Upper lobe of left lung (tissue), 6 donors: Measurements from ENCODE around the gene GARIN1A. TPM values are rescaled to one million over a fixed set of nuclear protein-coding genes. Genes with fewer than 3 reads are reported as not detected.

Experiments
- ATAC-seq, 2 donors: fragments of 200-7000 bp; cut with Tn5 transposase; one replicate each; pipeline ENCODE4 v1.9.1; 2022; ENCODE audit warnings: mild to moderate bottlenecking in 2 of 2, moderate library complexity in 2 of 2; ENCODE audit not compliant: low FRiP score in 2 of 2
- DNase-seq, 2 donors: peaks; one replicate each; pipeline ENCODE4 v3.0.0-alpha.2; 2019 to 2020
- H3K27ac ChIP-seq, 4 donors: fragments of 200-600 bp; sonication (generic); one replicate each; pipeline ENCODE4 v1.5.1; 2016 to 2019
- H3K27me3 ChIP-seq, 4 donors: fragments of 200-600 bp; sonication (generic); one replicate each; pipeline ENCODE4 v1.5.1; 2017 to 2019
- H3K36me3 ChIP-seq, 4 donors: fragments of 200-600 bp; sonication (generic); one replicate each; pipeline ENCODE4 v1.5.1; 2016 to 2019
- H3K4me1 ChIP-seq, 4 donors: fragments of 200-600 bp; sonication (generic); one replicate each; pipeline ENCODE4 v1.5.1; 2018 to 2019
- H3K4me3 ChIP-seq, 4 donors: fragments of 200-600 bp; sonication (generic); one replicate each; pipeline ENCODE4 v1.5.1; 2017 to 2019; ENCODE audit warnings: mild to moderate bottlenecking in 2 of 4, moderate library complexity in 1 of 4
- H3K9me3 ChIP-seq, 4 donors: fragments of 200-600 bp; sonication (generic); one replicate each; pipeline ENCODE4 v1.5.1; 2018 to 2019
- CTCF ChIP-seq, 6 experiments: fragments of 450-650 bp in 4 of 6; fragments of 200-600 bp in 2 of 6; sonication (generic) in 2 of 6; IDR thresholded peaks; one replicate each; pipeline ENCODE4 v1.5.1; 2016 to 2019; ENCODE audit warnings: antibody characterized with exemption in 6 of 6
- EP300 ChIP-seq, 4 donors: sonication (generic); formaldehyde crosslinking; IDR thresholded peaks; one replicate each; pipeline ENCODE4 v1.5.1; 2017; ENCODE audit warnings: antibody characterized with exemption in 4 of 4, control low read depth in 2 of 4
- POLR2A ChIP-seq, 4 donors: fragments of 450-650 bp; IDR thresholded peaks; one replicate each; pipeline ENCODE4 v1.5.1; 2016 to 2017; ENCODE audit warnings: antibody characterized with exemption in 4 of 4, mild to moderate bottlenecking in 2 of 4
- POLR2AphosphoS5 ChIP-seq, 2 donors: sonication (generic); formaldehyde crosslinking; IDR thresholded peaks; one replicate each; pipeline ENCODE4 v1.5.1; 2017; ENCODE audit warnings: antibody characterized with exemption in 2 of 2
- WGBS, 2 donors: methylation state at CpG; one replicate each; pipeline ENCODE4 v1.1.5; 2017 to 2018; 5-methylcytosine and 5-hydroxymethylcytosine counted together
- total RNA-seq, 6 donors: library from RNA; depleted of rRNA in 4 of 6; stranded (reverse); fragments of >200 nt in 4 of 6; gene quantifications; one replicate each; pipeline versions ENCODE4 v1.1.0 to v1.2.1, GENCODE V29; 2016 to 2021
- donor health status: DM: no; HTN: no; CAD: no; lungs with moderate emphysema.
- donor health status: DM: no; HTN: yes; CAD: no; lungs with severe emphysema.

GARIN1A gene
- total RNA-seq, 6 donors from 2014 or later: 0.61 to 24.1 (median 3.1) TPM

GRCh38 chr7:128699196-128699712 is 27.2 kb downstream of the GARIN1A start:
- no peaks in the 10 kb centered on the region for H3K9me3 ChIP-seq
- peaks cover 0 to 9% (median 7%) of the 10 kb centered on the region in 4 donors for H3K4me1 ChIP-seq
- DNase-seq (no peak), ATAC-seq (no peak)
- 70 to 85% methylated on average over 3 of the region's 3 CpGs for WGBS, 2 donors
- H3K27ac ChIP-seq: no peak overlapping the region
- H3K4me3 ChIP-seq: no peak overlapping the region
- TF ChIP-seq POLR2A (IDR thresholded peaks at IDR 0.05): no peak
- no peak for TF ChIP-seq POLR2AphosphoS5 (IDR thresholded peaks at IDR 0.05)
- no peak for TF ChIP-seq CTCF (IDR thresholded peaks at IDR 0.05)
- peaks cover 0 to 22% (median 3%) of the 10 kb centered on the region in 4 donors for H3K27me3 ChIP-seq
- H3K36me3 ChIP-seq: no peaks in the 10 kb centered on the region

GRCh38 chr7:128699895-128700294 is 27.8 kb downstream of the GARIN1A start:
- Histone ChIP-seq H3K36me3 (no peaks in the 10 kb centered on the region), H3K4me3 (no peak overlapping the region), H3K27ac (no peak overlapping the region), H3K4me1 (peaks cover 0 to 9% (median 7%) of the 10 kb centered on the region in 4 donors), H3K9me3 (no peaks in the 10 kb centered on the region), H3K27me3 (peaks cover 0 to 22% (median 3%) of the 10 kb centered on the region in 4 donors)
- 76 to 93% methylated on average over 1 of the region's 1 CpG for WGBS, 2 donors
- TF ChIP-seq POLR2A (IDR thresholded peaks at IDR 0.05): no peak
- TF ChIP-seq CTCF (IDR thresholded peaks at IDR 0.05): no peak
- no peak for TF ChIP-seq POLR2AphosphoS5 (IDR thresholded peaks at IDR 0.05)
- no peak for TF ChIP-seq EP300 (IDR thresholded peaks at IDR 0.05)
- DNase-seq: no peak
- ATAC-seq: no peak

- 80 to 82% methylated on average over 6 of the region's 6 CpGs for WGBS, 2 donors
- DNase-seq (no peak), ATAC-seq (no peak)
- no peaks in the 10 kb centered on the region for H3K9me3 ChIP-seq
- no peaks in the 10 kb centered on the region for H3K36me3 ChIP-seq
- H3K4me1 ChIP-seq: peaks cover 0 to 9% (median 7%) of the 10 kb centered on the region in 4 donors
- peaks cover 0 to 22% (median 3%) of the 10 kb centered on the region in 4 donors for H3K27me3 ChIP-seq
- no peak overlapping the region for H3K4me3 ChIP-seq
- H3K27ac ChIP-seq: no peak overlapping the region
- TF ChIP-seq EP300 (IDR thresholded peaks at IDR 0.05): no peak
- no peak for TF ChIP-seq POLR2AphosphoS5 (IDR thresholded peaks at IDR 0.05)
- TF ChIP-seq POLR2A (IDR thresholded peaks at IDR 0.05): no peak
- TF ChIP-seq CTCF (IDR thresholded peaks at IDR 0.05): no peak
Measured at GRCh38 chr7:128701062-128701785, 29.1 kb downstream of the GARIN1A start.

- Histone ChIP-seq H3K9me3 (no peaks in the 10 kb centered on the region), H3K27me3 (peaks cover 0 to 2% (median 0%) of the 10 kb centered on the region in 4 donors), H3K36me3 (no peaks in the 10 kb centered on the region), H3K27ac (no peak overlapping the region), H3K4me1 (no peaks in the 10 kb centered on the region), H3K4me3 (no peak overlapping the region)
- ATAC-seq: no peak
- WGBS, 2 donors: 53 to 62% methylated on average over 7 of the region's 7 CpGs
- no peak for TF ChIP-seq POLR2AphosphoS5 (IDR thresholded peaks at IDR 0.05)
- no peak for TF ChIP-seq EP300 (IDR thresholded peaks at IDR 0.05)
- no peak for TF ChIP-seq POLR2A (IDR thresholded peaks at IDR 0.05)
- no peak for TF ChIP-seq CTCF (IDR thresholded peaks at IDR 0.05)
- DNase-seq: no peak
Measured at GRCh38 chr7:128703609-128704241, 31.6 kb downstream of the GARIN1A start.
